Mammary epithelial cell (primary cell): ENCODE results near the gene MYO3B.

ENCODE experiments used
- CTCF ChIP-seq, 2 donors: IDR thresholded peaks in 1 of 2; conservative IDR thresholded peaks in 1 of 2; 2 replicates each; pipeline ENCODE4 v1.5.1; 2011 to 2012; ENCODE audit warnings: inconsistent platforms in 2 of 2, low read length in 2 of 2, mild to moderate bottlenecking in 2 of 2, control low read depth in 1 of 2, low read depth in 1 of 2; ENCODE audit not compliant: insufficient read depth in 1 of 2; ENCODE audit errors: extremely low read depth in 1 of 2
- EZH2 ChIP-seq: IDR thresholded peaks from 2 replicates; pipeline ENCODE4 v1.6.1; 2012; ENCODE audit warnings: low read length, inconsistent platforms, borderline replicate concordance

GRCh38 chr2:170579511-170579910 is 401.6 kb downstream of the MYO3B start:
- TF ChIP-seq CTCF (conservative IDR thresholded peaks at IDR 0.05 in 1 of 2, IDR thresholded peaks at IDR 0.05 in 1 of 2; ENCODE audit: extremely low read depth in 1 of 2, insufficient read depth in 1 of 2, low read depth in 1 of 2, low read length in 2 of 2) (no peak), EZH2 (no peak)
